ENCODE data around the gene SHC2.

SHC2 gene

GRCh38 chr19:458091-459042 lies 2.5 kb downstream of the SHC2 start:
- no peak overlapping the region for H3K4me3 ChIP-seq (ENCODE audit: low read depth, low read length)
- TF ChIP-seq CTCF (IDR thresholded peaks at IDR 0.05; ENCODE audit: low read depth, low read length, missing control alignments), result no peak
- DNase-seq (ENCODE audit: low read depth), result no peak

GRCh38 chr19:457636-458035 lies 3.2 kb downstream of the SHC2 start:
- DNase-seq (ENCODE audit: low read depth), result no peak
- H3K4me3 ChIP-seq (ENCODE audit: low read depth, low read length), result no peak overlapping the region
- no peak for TF ChIP-seq CTCF (IDR thresholded peaks at IDR 0.05; ENCODE audit: low read depth, low read length, missing control alignments)

- TF ChIP-seq CTCF (IDR thresholded peaks at IDR 0.05; ENCODE audit: low read depth, low read length, missing control alignments), result no peak
- H3K4me3 ChIP-seq (ENCODE audit: low read depth, low read length), result no peak overlapping the region
- no peak for DNase-seq (ENCODE audit: low read depth)
Measured at GRCh38 chr19:456547-457110, 4.2 kb downstream of the SHC2 start.

- TF ChIP-seq CTCF (IDR thresholded peaks at IDR 0.05; ENCODE audit: low read depth, low read length, missing control alignments), result no peak
- no peak overlapping the region for H3K4me3 ChIP-seq (ENCODE audit: low read depth, low read length)
- no peak for DNase-seq (ENCODE audit: low read depth)
Measured at GRCh38 chr19:455851-456546, 4.8 kb downstream of the SHC2 start.

- TF ChIP-seq CTCF (IDR thresholded peaks at IDR 0.05; ENCODE audit: low read depth, low read length, missing control alignments), result no peak
- no peak overlapping the region for H3K4me3 ChIP-seq (ENCODE audit: low read depth, low read length)
- DNase-seq (ENCODE audit: low read depth), result no peak
Measured at GRCh38 chr19:455031-455705, 5.7 kb downstream of the SHC2 start.

GRCh38 chr19:453606-454005 lies 7.2 kb downstream of the SHC2 start:
- no peak for TF ChIP-seq CTCF (IDR thresholded peaks at IDR 0.05; ENCODE audit: low read depth, low read length, missing control alignments)
- no peak for DNase-seq (ENCODE audit: low read depth)
- H3K4me3 ChIP-seq (ENCODE audit: low read depth, low read length), result no peak overlapping the region
